ENCODE measurements around the gene TMOD3. TPM values are rescaled to one million over a fixed set of nuclear protein-coding genes. Genes with fewer than 3 reads are reported as not detected.
A peak's percentile ranks its signal among the peaks of the same experiment; 100 is the strongest.

Gene TMOD3
- polyA plus RNA-seq, 2 of the 4 experiments (the other 2 are of a cell fraction) = 57.5 to 111 TPM

GRCh38 chr15:51888593-51889195 is 59.2 kb downstream of the TMOD3 start:
- ATAC-seq (peak; percentile 60 to 69; a peak in 4 of 6 replicates), DNase-seq (ENCODE audit: low read depth in 1 of 2, low spot score in 1 of 2) (peak; percentile 46 to 51), FAIRE-seq (no peak)
- Histone ChIP-seq H3K4me2 (peak overlapping the region; percentile 79), H3K4me1 (peaks cover 48% of the 10 kb centered on the region), H3K4me3 (0 out of 3 replicates have a peak overlapping the region, but pooled peaks have one; percentile 20), H3K27ac (peak overlapping the region; percentile 72 to 80), H3K9me3 (no peaks in the 10 kb centered on the region)
- POLR2A ChIA-PET = interaction anchor here (1.6 kb wide), 1 partner anchor 59 kb away, joined by 6 read pairs; the partner anchor contains the start of gene TMOD3
- TF ChIP-seq HDAC2 (IDR thresholded peaks at IDR 0.05) (no peak), SMC3 (IDR thresholded peaks at IDR 0.05) (peak; percentile 67; the same call in 2 of the 3 replicates), RAD21 (conservative IDR thresholded peaks at IDR 0.05 in 1 of 2, IDR thresholded peaks at IDR 0.05 in 1 of 2) (peak; percentile 61 to 68), CTCF (IDR thresholded peaks at IDR 0.05) (peak; percentile 85), GATA3 (IDR thresholded peaks at IDR 0.05; ENCODE audit: borderline replicate concordance) (no peak)
- CTCF ChIA-PET = interaction anchor here (0.6 to 6.2 kb wide), 40 partner anchors 9 to 338 kb away, joined by 3 to 52 read pairs (median 5); no protein-coding TSS in a partner anchor
- 2% methylated on average over 2 of the region's 2 CpGs for WGBS (ENCODE audit: missing lambda C conversion rate)

- ChIA-PET POLR2A (interaction anchor here (1.6 kb wide), 1 partner anchor 60 kb away, joined by 6 read pairs; the partner anchor contains the start of gene TMOD3), CTCF (interaction anchor here (0.9 to 6.2 kb wide), 24 partner anchors 9 to 336 kb away, joined by 3 to 52 read pairs (median 4); no protein-coding TSS in a partner anchor)
- Histone ChIP-seq H3K4me1 (peaks cover 40% of the 10 kb centered on the region), H3K4me3 (no peak overlapping the region), H3K4me2 (no peak overlapping the region; the same call in 2 of the 3 replicates), H3K27ac (peak overlapping the region; percentile 30 to 72; a peak in 3 of 6 replicates), H3K9me3 (no peaks in the 10 kb centered on the region)
- FAIRE-seq = no peak
- 96% methylated on average over 2 of the region's 2 CpGs for WGBS (ENCODE audit: missing lambda C conversion rate)
- ATAC-seq = no peak
- no peak for DNase-seq (ENCODE audit: low read depth in 1 of 2, low spot score in 1 of 2)
- TF ChIP-seq CHD2 (IDR thresholded peaks at IDR 0.05; ENCODE audit: low read length, partially characterized antibody) (no peak), ELK1 (IDR thresholded peaks at IDR 0.05; ENCODE audit: low read depth, low read length) (no peak), MAFK (IDR thresholded peaks at IDR 0.05; ENCODE audit: partially characterized antibody) (no peak), HMGXB4 (CRISPR knock-in tag; IDR thresholded peaks at IDR 0.05; ENCODE audit: borderline replicate concordance) (no peak), KDM5A (IDR thresholded peaks at IDR 0.05) (no peak), CHD4 (IDR thresholded peaks at IDR 0.05; ENCODE audit: borderline replicate concordance) (no peak), HES2 (IDR thresholded peaks at IDR 0.05) (no peak), FOSL2 (IDR thresholded peaks at IDR 0.05) (no peak), FOSL2 (CRISPR knock-in tag; IDR thresholded peaks at IDR 0.05) (no peak), REST (IDR thresholded peaks at IDR 0.05) (no peak), CEBPB (IDR thresholded peaks at IDR 0.05) (no peak), ZSCAN20 (CRISPR knock-in tag; IDR thresholded peaks at IDR 0.05) (no peak), RFX5 (IDR thresholded peaks at IDR 0.05) (no peak), RCOR1 (IDR thresholded peaks at IDR 0.05; ENCODE audit: low read depth, low read length) (no peak), ZNF302 (CRISPR knock-in tag; IDR thresholded peaks at IDR 0.05) (no peak), E2F6 (IDR thresholded peaks at IDR 0.05; ENCODE audit: borderline replicate concordance, low read depth) (no peak), MYC (IDR thresholded peaks at IDR 0.05; ENCODE audit: borderline replicate concordance, low read length) (no peak), RAD21 (conservative IDR thresholded peaks at IDR 0.05 in 1 of 2, IDR thresholded peaks at IDR 0.05 in 1 of 2) (no peak), ZC3H11A (IDR thresholded peaks at IDR 0.05) (no peak), HOXB5 (CRISPR knock-in tag; IDR thresholded peaks at IDR 0.05) (no peak), NPAS2 (CRISPR knock-in tag; IDR thresholded peaks at IDR 0.05; ENCODE audit: borderline replicate concordance) (no peak)
Observed at GRCh38 chr15:51889486-51889885, 60.0 kb downstream of the TMOD3 start.
